ENCODE results near the gene PPP6R1.

The PPP6R1 gene

DNA sequence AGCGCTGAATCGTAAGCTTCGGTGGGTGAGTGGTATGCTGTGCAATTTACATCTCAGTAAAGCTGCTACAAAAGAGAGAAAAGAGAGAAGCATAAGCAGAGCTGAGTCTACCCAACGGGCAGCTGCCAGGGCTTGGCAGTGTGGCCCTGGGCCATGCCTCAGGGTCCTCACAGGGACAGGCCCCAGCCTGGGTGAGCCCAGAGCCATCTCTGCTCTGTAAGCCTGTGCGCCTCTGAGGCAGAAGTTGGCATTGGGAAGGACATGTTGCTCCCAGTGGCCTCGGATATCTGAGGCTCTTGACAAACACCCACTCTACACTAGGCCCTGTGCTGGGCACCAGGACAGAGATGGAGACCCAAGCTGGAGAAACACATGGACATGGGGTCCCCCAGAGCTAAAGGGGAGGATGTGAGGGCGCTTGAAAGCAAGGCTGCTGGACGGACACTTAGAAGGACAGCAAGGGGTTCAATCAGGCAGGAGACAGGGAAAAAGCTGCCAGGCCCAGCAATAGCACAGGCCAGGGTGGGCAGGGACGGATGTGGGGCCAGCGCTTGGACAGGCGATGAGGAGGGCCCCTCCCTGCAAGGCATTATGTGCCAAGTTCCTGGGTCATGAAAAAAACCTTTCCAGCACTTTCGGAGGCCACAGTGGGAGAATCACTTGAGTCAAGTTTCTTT lies 14.7 kb downstream of the PPP6R1 start:
- DNase-seq (ENCODE audit: low spot score) = no peak

DNA sequence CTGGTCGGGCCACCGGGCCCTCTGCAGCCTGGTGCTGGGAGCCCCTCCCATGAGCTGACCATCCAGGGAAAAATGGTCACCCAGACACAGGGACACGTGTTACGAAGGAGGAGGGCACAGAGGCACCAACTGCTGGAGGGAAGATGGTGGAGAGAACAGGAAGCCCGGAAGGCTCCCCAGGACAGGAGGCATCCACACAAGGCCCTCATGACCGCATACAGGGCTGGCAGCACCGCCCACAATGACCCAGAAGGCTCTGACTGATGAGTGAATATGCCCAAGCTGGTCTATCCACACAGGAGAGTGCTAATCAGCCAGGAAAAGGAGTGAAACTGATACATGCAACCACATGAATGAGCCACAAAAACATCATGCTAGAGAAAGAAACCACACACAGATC lies 16.3 kb downstream of the PPP6R1 start:
- DNase-seq (ENCODE audit: low spot score) = no peak

DNA sequence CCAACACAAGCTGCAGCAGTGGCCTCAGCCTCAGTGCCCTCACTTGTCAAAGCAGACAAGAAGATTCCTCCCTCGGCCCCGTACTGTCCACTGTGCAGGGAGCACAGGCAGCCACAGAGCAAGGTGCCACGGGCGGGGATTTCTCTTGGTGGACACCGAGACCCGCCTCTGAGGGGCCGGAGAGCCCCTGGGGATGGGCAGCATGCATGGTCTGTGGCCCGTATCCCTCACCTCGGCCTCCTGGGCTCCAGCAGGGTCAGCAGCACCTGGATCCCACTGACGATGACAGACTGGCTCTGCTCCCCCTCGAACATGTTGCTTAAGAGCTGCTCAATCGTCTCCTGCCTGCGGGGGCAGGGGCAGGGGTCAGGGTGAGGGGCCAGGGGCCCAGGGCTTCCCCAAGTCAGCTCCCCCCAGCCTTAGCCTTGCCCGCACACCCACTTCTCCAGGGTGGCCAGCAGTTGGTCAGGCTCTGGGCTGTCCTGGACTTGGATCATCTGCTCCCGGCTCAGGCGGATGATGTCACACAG lies 16.8 kb downstream of the PPP6R1 start:
- DNase-seq (ENCODE audit: low spot score) = no peak

DNA sequence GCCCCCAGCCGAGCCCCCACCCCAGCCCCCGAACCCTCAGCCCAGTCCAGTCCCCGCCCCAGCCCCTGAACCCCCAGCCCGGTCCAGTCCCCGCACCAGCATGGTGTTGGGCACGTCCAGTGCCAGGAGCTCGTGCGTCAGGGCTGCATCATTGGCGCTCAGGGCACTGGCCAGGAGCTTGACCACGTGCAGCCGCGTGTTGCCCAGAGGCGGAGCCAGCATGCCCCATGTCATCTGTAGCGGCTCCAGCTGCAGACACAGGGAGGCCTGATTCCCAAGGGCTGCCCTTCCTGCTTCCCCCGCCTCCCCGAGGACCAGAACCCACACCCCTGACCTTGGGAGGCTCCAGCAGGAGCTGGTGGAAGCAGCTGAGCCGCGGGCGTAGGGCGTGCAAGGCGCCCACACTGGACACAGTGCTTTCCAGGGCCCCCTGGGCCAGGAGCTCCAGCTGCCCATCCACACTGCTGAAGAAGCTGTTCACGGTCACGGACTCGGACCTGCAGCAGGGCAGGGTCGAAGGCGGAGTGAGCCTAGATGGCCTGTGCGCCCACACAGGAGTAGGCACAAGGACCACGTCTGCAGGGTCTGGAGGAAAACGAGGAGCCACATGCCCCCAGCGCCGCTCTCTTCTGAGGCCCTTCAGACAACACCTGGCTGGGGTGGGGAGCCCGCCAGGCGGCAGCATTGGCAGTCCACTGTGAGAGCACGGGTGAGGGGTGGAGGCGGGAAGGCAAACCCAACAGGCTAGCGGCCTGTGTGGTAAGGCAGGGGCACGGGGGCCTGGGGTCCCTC lies 17.5 kb downstream of the PPP6R1 start:
- DNase-seq (ENCODE audit: low spot score) = no peak

DNA sequence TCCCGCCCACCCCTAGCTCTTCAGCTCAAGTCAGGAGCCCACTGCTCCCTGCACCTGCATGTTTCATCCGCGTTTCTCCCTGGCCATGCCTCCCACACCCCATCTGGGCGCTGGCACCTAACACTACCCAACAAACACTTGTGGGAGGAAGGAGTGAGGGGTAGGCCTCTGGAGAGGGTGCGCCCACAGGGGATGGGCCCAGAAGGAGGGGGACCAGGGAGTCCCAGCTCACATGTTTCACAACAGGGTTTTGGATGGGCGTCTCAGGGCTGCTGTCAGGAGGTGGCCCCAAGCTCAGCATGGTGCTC lies 18.1 kb downstream of the PPP6R1 start:
- no peak for DNase-seq (ENCODE audit: low spot score)

DNA sequence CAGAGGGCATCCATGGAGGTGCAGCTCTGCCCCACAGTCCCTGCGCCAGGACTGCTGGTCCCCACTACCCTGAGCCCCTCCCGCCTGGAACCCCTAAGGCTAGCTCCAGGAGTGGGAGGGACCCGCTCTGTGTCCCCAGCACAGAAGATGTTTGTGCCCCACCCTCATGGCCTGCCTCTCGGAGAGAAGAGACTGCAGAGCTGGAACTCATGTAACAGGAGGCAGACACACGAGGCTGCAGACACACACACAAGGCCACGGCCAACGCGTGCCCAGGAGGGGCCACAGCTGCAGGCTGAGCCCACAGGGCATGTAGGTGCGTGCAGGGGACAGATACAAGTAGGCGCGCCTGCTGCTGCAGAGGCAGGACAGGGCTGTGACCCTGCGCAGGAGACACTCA lies 19.8 kb downstream of the PPP6R1 start:
- no peak for DNase-seq (ENCODE audit: low spot score)

DNA sequence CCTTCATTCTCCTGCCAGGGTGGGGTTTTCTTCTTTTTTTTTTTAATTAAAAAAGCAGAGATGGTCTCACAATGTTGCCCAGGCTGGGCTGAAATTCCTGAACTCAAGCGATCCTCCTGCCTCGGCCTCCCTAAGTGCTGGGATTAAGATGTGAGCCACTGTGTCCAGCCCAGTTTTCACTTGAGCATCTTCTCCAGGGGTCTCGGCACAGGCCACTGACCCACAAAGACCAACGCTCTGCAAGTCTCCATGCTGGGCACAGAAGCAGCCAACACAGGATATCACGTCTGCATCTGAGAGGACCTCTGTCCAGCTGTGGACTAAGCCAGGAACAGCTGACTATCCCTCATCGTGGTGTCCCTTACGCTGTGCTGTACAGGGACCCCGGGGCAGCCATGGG lies 20.8 kb downstream of the PPP6R1 start:
- DNase-seq (ENCODE audit: low spot score) = no peak

DNA sequence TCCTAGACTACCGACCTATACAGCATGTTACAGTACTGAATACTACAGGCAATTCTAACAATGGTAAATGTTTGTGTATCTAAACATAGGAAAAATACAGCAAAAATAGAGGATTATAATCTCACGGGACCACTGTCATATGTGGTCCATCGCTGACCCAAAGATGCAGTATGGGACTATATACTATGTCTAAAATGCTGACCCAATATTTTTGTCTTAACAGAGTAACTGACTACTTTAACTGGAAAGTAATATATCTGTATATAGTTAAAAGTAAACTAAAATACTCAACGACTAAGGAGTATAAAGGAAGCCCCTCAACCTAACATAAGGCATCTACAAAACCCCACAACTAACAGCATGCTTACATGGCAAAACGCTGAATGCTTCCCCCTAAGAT lies 25.8 kb downstream of the PPP6R1 start:
- no peak for DNase-seq (ENCODE audit: low spot score)

DNA sequence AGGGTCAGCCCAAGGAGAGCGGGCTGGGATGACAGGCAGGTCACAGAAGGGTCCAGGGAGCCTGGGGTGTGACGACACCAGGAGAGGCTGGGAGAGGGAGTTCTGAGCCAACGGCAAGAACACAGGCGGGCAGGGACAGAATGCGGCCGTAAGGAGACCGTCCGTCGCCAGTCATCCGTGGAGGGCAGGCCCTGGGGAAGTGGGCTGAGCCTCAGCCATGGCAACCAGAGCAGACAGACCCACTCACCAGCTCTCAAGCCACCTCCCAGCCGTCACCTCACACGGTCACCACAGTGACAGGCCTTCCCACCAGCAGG lies 26.6 kb downstream of the PPP6R1 start:
- DNase-seq (ENCODE audit: low spot score) = no peak

DNA sequence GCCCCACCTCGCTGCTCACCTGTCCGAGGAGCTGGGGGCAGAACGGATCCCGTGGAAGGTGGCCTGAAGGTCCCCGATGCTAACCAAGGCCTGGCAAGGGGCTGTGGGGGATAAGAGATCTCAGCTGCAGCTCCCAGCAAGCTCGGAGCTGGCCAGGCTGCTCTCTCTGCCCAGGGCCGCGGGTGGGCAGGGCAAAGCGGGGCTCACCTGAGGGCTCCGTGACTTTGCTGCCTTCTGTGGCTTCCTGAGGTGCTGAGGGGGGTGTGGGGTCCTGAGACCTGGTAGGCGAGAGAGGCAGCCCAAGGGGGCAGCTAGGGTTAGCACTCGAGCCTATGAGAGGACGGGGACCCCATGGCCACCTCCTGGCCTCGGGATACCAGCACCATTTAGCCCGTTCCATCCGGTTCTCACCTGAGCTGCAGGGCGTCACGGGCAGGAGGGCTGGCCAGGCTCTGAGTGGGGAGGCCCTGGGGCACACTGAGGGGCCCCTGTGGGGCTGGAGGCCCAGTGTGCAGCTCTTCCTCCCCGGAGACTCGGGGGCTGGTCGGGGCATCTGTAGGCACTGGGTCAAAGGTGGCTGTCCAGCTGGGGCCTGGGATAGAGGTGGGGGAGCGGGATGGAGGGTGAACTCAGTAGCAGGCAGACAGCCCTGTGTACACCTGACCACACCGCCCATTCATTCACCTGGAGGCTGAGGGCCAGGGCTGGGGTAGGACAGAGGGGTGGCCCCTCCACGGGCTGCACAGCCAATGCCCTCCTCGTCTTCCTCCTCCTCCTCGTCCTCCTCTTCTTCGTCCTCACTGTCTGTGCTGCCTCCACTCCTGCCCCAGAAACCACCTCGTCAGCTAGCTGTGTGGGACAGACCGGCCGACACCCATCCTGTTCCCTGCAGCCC lies 27.2 kb downstream of the PPP6R1 start:
- DNase-seq (ENCODE audit: low spot score) = no peak

DNA sequence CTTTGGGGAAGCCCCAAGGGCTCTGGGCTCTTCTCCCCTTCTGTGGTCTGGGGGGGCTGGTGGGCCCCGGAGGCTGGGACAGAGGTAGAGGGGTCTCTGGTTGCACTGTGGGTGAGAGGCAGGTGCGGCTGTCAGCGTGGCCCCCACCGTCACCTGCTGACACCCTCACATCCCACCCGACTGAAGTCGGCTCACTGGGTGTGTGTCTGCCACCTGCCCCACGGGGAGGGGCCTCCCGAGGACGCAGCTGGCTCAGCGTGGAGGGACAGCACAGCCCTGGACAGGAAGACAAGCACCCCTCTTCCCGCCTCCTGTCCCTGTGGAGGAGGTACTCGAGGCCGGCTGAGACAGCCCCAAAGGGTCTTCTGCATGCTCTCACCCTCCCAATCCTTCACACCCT lies 28.0 kb downstream of the PPP6R1 start:
- no peak for DNase-seq (ENCODE audit: low spot score)

DNA sequence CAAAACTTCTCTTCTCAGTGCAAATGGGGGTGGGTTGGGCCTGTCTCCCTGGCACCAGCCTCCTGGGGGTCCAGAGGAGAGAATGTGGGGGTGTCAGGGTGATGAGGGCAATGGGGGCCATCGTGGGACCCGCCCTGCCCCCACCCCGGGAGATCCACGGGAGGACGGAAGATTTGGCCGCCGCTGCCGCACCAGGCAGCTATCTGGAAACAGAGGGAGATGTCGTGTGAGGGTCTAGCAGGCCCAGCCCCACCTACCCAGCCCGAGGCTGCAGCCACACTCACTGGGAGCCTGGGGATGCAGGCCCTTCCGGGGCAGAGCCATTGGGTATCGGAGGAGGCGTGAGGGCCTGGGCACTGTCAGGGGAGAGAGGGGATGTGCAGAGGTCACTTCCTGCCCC lies 28.5 kb downstream of the PPP6R1 start:
- DNase-seq (ENCODE audit: low spot score) = no peak

DNA sequence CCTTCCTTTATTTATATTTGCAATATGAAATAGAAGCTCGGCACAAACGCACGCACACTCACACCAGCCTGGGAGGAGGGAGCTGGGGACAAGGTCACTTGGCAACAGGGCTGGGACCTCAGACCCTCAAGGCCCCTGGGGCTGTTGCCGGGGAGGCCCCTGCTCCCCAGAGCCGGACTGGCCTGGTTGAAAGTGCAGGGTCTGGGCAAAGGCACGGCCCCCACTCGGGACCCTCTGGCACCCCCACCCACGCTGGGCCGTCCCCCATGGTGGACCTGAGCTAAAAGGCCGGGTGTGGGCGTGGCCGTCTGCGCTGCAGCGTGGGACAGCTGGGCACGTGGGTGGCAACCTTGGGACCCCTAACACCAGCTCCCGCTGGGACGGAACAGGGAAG lies 29.0 kb downstream of the PPP6R1 start:
- peak; percentile 17 for DNase-seq (ENCODE audit: low spot score)

DNA sequence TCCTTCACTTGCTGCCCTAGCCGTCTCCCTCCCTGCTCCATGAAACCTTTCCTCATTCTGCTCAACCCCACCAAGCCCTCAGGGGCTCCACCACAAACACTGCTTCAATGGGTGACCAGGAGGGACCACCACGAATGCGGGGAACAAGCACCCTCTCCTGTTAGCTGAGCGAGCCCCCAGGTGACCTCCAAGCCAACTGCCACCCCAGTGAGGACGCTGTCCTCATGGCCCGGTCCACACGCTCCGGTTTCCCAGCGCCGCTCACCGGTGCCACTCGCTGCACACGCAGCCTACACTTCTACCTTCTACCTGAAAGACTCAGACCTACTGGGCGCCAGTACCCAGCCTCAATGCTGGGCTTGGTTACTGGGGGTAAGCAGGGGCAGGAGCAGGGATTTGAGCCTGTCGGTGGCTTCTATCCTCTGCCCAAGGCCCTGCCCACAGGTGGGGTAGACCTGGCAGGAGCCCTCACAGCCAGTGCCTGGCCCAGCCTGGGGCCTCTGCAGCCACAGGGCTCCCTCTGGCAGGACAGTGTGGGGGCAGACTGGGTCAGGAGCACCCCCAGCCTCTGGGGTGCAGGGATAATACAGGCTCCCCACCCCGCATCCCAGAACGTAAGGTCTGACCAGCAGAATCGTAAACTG lies 29.6 kb downstream of the PPP6R1 start:
- DNase-seq (ENCODE audit: low spot score) = peak; percentile 21

DNA sequence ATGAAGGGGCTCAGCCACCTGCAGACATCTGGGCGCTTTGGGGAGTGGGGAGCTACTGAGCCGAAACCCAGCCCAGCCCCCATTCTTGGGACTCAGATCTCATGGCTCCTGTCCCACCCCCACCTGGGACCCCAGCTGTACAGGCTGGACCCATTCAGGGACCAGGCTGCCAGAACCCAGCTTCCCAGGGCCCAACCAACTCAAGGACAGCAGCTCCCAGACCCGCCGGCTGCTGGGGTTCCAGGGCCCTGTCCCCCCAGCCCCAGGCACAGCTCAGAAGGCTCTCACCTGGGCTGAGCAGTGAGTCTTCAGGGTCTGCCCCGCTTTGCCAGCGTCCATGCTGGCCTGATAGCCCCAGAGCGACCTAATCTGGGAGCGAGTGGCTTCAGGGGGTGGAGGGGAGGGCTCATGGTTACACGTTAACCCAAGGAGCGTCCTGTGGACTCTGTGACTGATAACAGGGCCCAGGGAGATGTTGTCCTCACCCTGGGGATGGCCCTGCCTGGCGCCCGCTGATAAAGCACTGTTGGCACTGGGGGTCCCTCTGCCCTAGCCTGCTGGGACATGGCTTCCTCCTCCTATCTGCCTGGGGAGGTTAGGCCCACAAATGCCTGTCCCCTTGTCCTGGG lies 30.3 kb downstream of the PPP6R1 start, which contains the start of gene TMEM86B:
Gene TMEM86B, minus strand, starts transcription at position 361 of the 629 bp plus-strand sequence. Its CDS starts 22 bp downstream, at position 339.
- DNase-seq (ENCODE audit: low spot score) = peak; percentile 95

DNA sequence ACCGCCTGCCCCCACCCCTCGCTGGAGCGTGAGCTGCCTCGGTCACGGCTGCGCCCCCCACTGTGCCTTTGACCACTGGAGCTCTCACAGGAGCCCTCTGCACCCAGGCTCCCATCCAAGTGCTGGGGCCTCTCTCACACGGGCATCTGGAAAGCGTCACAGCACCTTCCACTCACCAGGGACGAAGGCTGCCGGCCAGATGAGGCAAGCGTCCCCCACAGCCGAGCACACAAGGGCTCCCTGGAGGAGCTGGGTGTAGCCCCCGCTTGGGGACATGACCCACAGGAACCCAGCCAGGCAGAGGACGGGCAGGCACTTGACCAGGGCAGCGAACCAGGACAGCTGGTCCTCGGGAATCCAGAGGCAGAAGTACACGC lies 30.8 kb downstream of the PPP6R1 start:
- no peak for DNase-seq (ENCODE audit: low spot score)

DNA sequence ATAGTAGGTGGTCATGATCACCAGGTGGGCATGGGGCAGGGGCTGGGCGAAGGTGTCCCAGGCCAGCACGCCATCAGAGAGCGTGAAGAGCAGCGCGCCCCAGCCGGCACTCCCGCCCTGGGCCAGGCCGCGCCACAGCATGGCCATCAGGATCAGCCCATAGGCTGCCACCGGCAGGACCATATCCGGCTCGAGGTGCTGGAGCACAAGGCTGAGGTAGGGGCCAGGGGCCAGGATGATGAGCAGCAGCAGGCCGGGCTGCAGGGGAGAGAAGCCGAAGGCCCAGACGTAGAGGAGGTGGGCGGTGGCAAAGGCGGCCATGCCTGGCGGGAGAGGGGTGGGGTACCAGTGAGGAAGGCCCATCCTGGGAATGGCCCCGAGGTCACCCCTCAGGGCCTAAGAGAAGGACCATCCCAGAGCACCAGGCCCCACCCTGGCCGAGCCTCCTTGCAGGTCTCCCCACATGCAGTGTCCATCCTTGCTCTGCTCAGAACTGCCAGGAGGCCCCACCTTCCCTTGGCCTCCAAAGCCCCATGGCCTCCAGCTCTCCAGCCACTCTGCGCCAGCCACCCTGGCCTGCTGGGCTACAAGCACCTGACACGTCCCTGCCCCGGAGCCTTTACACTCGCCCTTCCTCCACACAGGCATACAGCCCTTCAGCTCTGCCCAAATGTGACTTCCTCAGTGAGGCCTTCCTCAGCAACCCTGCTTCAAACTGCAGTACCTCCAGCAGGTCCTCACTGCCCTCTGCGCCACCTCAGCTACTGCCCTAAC lies 31.4 kb downstream of the PPP6R1 start:
- DNase-seq (ENCODE audit: low spot score) = peak; percentile 29

DNA sequence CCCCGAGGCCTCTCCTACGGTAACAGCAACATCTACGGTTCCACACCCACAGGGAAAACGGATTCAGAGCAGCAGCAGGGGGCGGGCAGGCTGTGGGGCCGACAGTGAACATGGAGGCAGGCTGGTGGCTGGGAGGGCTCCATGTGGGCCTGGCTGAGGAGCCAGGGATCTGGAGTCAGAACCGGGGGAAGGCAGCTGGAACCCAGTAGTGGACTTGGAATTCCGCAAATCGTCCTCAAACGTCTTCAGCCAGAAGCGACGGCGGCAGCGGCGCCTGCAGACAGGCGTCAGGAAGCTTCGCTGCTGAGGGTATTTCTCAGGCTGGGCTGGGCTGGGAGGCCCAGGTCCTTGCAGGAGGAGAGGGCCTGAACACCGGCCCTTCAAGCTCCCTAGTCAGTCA lies 32.0 kb downstream of the PPP6R1 start:
- DNase-seq (ENCODE audit: low spot score) = no peak

DNA sequence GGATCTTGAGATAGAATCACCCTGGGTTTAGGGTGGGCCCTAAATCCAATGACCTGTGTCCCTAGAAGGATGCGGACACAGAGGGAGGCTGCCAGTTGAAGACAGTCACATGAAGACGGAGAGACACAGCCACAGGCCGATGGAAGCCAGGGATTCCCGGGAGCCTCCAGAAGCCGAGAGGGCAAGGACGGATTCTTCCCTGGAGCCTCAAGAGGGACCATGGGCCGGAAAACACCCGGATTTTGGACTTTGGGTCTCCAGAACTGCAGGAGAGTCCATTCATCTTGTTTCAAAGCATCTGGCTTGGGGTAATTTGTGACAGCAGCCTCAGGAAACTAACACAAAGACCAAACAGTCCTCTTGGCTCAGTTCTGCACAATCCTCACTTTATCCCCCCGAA lies 32.5 kb downstream of the PPP6R1 start:
- DNase-seq (ENCODE audit: low spot score) = no peak

DNA sequence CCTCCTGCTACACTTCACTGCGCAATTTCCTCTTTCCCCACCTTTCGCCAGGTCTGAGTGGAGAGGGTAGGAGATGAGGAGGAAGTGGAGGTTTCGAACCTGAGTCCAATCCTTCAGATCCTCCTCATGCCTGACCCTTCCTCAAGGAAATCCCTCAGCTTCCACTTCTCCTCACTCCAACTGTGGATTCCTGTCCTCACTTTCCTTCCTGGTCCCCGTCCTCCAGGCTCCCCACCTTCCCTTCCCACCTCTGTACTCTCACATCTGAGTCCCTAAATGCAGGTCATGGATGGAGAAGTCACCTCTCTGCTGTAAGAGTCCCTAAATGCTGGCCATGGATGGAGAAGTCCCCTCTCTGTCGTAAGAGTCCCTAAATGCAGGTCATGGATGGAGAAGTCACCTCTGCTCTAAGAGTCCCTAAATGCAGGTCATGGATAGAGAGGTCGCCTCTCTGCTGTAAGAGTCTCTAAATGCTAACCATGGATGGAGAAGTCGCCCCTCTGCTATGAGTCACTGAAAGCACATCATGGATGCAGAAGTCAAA lies 33.3 kb downstream of the PPP6R1 start:
- no peak for DNase-seq (ENCODE audit: low spot score)
